Esophagus muscularis mucosa (tissue), 4 donors: ENCODE measurements around the gene RNF135. TPM values are rescaled to one million over a fixed set of nuclear protein-coding genes. Genes with fewer than 3 reads are reported as not detected.
A peak's percentile ranks its signal among the peaks of the same experiment; 100 is the strongest.
"Not testable (repeated sequence)": the region's sequence is repeated elsewhere in the genome, so short reads cannot be mapped to it uniquely, and the experiment has no call there.

ENCODE experiments used
- DNase-seq: peaks from one replicate; pipeline ENCODE4 v3.0.0-alpha.2; 2017; ENCODE audit errors: extremely low spot score
- H3K27ac ChIP-seq, 4 donors: fragments of 200-600 bp; sonication (generic); replicated peaks in 1 of 4; 1 replicate in 3 of 4; 2 replicates in 1 of 4; pipeline ENCODE4 v1.5.1; 2016 to 2019; ENCODE audit warnings: mild to moderate bottlenecking in 1 of 4
- H3K27me3 ChIP-seq, 4 donors: fragments of 200-600 bp; sonication (generic); one replicate each; pipeline versions ENCODE4 v1.5.1 to v1.6.0; 2016 to 2019
- H3K36me3 ChIP-seq, 4 donors: fragments of 200-600 bp; sonication (generic); one replicate each; pipeline ENCODE4 v1.5.1; 2016 to 2019
- H3K4me1 ChIP-seq, 4 donors: fragments of 200-600 bp; sonication (generic); one replicate each; pipeline ENCODE4 v1.5.1; 2016 to 2019
- H3K4me3 ChIP-seq, 4 donors: fragments of 200-600 bp; sonication (generic); 1 replicate in 2 of 4; 2 replicates in 2 of 4; pipeline ENCODE4 v1.5.1; 2016 to 2019; ENCODE audit warnings: mild to moderate bottlenecking in 4 of 4, moderate library complexity in 1 of 4
- H3K9me3 ChIP-seq, 4 donors: fragments of 200-600 bp; sonication (generic); 1 replicate in 3 of 4; 2 replicates in 1 of 4; pipeline ENCODE4 v1.5.1; 2016 to 2019
- CTCF ChIP-seq, 3 experiments: fragments of 200-600 bp in 2 of 3; fragments of 450-650 bp in 1 of 3; sonication (generic) in 2 of 3; IDR thresholded peaks; one replicate each; pipeline ENCODE4 v1.5.1; 2017 to 2019; ENCODE audit warnings: antibody characterized with exemption in 3 of 3, mild to moderate bottlenecking in 2 of 3, moderate library complexity in 1 of 3
- EP300 ChIP-seq: sonication (generic); formaldehyde crosslinking; IDR thresholded peaks from one replicate; pipeline ENCODE4 v1.6.1; 2017; ENCODE audit warnings: antibody characterized with exemption
- POLR2A ChIP-seq: fragments of 450-650 bp; IDR thresholded peaks from one replicate; pipeline ENCODE4 v1.6.1; 2017; ENCODE audit warnings: antibody characterized with exemption, moderate library complexity, mild to moderate bottlenecking, low read depth
- POLR2AphosphoS5 ChIP-seq, 2 donors: sonication (generic); formaldehyde crosslinking; IDR thresholded peaks; one replicate each; pipeline ENCODE4 v1.6.1; 2017; ENCODE audit warnings: antibody characterized with exemption in 2 of 2
- WGBS: methylation state at CpG from one replicate; pipeline ENCODE4 v1.1.5; 2018; 5-methylcytosine and 5-hydroxymethylcytosine counted together
- intact Hi-C: fragments of 100-400 bp; cut with DNase I; formaldehyde crosslinking; loops from one replicate; pipeline ENCODE4 v1.15.1; 2023
- total RNA-seq, 4 donors: library from RNA; depleted of rRNA; stranded (reverse); fragments of >200 nt; gene quantifications; one replicate each; pipeline versions ENCODE4 v1.1.0 to v1.2.1, GENCODE V29; 2016

Gene RNF135
- total RNA-seq, 4 donors from 2014 or later, result 20.0 to 28.1 (median 22.9) TPM

- H3K9me3 ChIP-seq, result no peaks in the 10 kb centered on the region
- no peak overlapping the region for H3K4me3 ChIP-seq
- no peaks in the 10 kb centered on the region for H3K27me3 ChIP-seq
- peaks cover 4 to 10% (median 7%) of the 10 kb centered on the region in 4 donors for H3K4me1 ChIP-seq
- TF ChIP-seq EP300, result no peak
- no peak for TF ChIP-seq CTCF (IDR thresholded peaks at IDR 0.05)
- TF ChIP-seq POLR2AphosphoS5 (IDR thresholded peaks at IDR 0.05), result no peak
- TF ChIP-seq POLR2A, result no peak
- 67% methylated on average over 5 of the region's 5 CpGs for WGBS
- H3K27ac ChIP-seq, result no peak overlapping the region
- no peaks in the 10 kb centered on the region for H3K36me3 ChIP-seq
- intact Hi-C loops, result loop anchor here (2.0 to 10.0 kb wide), 2 partner anchors 79 to 201 kb away; partner anchors contain the start of gene NF1
- no peak for DNase-seq
Measured at GRCh38 chr17:31015639-31016038, 44.8 kb downstream of the RNF135 start.

- TF ChIP-seq CTCF (IDR thresholded peaks at IDR 0.05), result no peak
- no peak for TF ChIP-seq EP300
- no peak for TF ChIP-seq POLR2AphosphoS5 (IDR thresholded peaks at IDR 0.05)
- no peak for TF ChIP-seq POLR2A
- WGBS, result 98% methylated on average over 2 of the region's 2 CpGs
- no peaks in the 10 kb centered on the region for H3K9me3 ChIP-seq
- peaks cover 0 to 4% (median 2%) of the 10 kb centered on the region in 4 donors for H3K4me1 ChIP-seq
- H3K36me3 ChIP-seq, result no peaks in the 10 kb centered on the region
- intact Hi-C loops, result loop anchor here (10.0 kb wide), 1 partner anchor 76 kb away; the partner anchor contains the start of gene NF1
- no peak overlapping the region for H3K27ac ChIP-seq
- no peak for DNase-seq
- H3K27me3 ChIP-seq, result no peaks in the 10 kb centered on the region
- H3K4me3 ChIP-seq, result no peak overlapping the region
Measured at GRCh38 chr17:31019004-31019403, 48.2 kb downstream of the RNF135 start.

GRCh38 chr17:31023171-31023570 lies 52.3 kb downstream of the RNF135 start:
- H3K36me3 ChIP-seq, H3K4me3 ChIP-seq, H3K9me3 ChIP-seq, DNase-seq, H3K27me3 ChIP-seq, intact Hi-C loops, H3K4me1 ChIP-seq, H3K27ac ChIP-seq: not testable (repeated sequence)
- WGBS, result 40% methylated on average over 1 of the region's 2 CpGs

GRCh38 chr17:31031841-31032240 lies 61.0 kb downstream of the RNF135 start:
- WGBS, result 81% methylated on average over 8 of the region's 8 CpGs
- no peak overlapping the region for H3K4me3 ChIP-seq
- intact Hi-C loops, result no loop called here

GRCh38 chr17:31035611-31036010 lies 64.8 kb downstream of the RNF135 start:
- not testable (repeated sequence) for H3K27me3 ChIP-seq

More at GRCh38 chr17:31031841-31032240, 61.0 kb downstream of the RNF135 start:
- Histone ChIP-seq H3K4me1 (no peaks in the 10 kb centered on the region), H3K9me3 (no peaks in the 10 kb centered on the region), H3K36me3 (peaks cover 0 to 42% (median 10%) of the 10 kb centered on the region in 4 donors), H3K27me3 (no peaks in the 10 kb centered on the region), H3K27ac (no peak overlapping the region)
- DNase-seq, result no peak
- TF ChIP-seq EP300 (no peak), POLR2AphosphoS5 (IDR thresholded peaks at IDR 0.05) (no peak), CTCF (IDR thresholded peaks at IDR 0.05) (no peak), POLR2A (no peak)

GRCh38 chr17:31040837-31041236 lies 70.0 kb downstream of the RNF135 start:
- WGBS, result 96% methylated on average over 7 of the region's 7 CpGs

More at GRCh38 chr17:31035611-31036010, 64.8 kb downstream of the RNF135 start:
- H3K9me3 ChIP-seq, DNase-seq, H3K27ac ChIP-seq, H3K4me1 ChIP-seq, intact Hi-C loops, H3K4me3 ChIP-seq: not testable (repeated sequence)
- 94% methylated on average over 5 of the region's 5 CpGs for WGBS
- H3K36me3 ChIP-seq, result peaks cover 0 to 42% (median 10%) of the 10 kb centered on the region in 4 donors

GRCh38 chr17:31042378-31042777 lies 71.5 kb downstream of the RNF135 start:
- H3K27me3 ChIP-seq, DNase-seq, H3K36me3 ChIP-seq, intact Hi-C loops, H3K4me3 ChIP-seq, H3K9me3 ChIP-seq, H3K27ac ChIP-seq, H3K4me1 ChIP-seq: not testable (repeated sequence)
- 89% methylated on average over 6 of the region's 6 CpGs for WGBS

More at GRCh38 chr17:31040837-31041236, 70.0 kb downstream of the RNF135 start:
- intact Hi-C loops, H3K4me1 ChIP-seq, H3K9me3 ChIP-seq, H3K4me3 ChIP-seq, H3K27me3 ChIP-seq, H3K27ac ChIP-seq, H3K36me3 ChIP-seq, DNase-seq: not testable (repeated sequence)

GRCh38 chr17:31046856-31047425 lies 76.1 kb downstream of the RNF135 start:
- H3K4me1 ChIP-seq, H3K9me3 ChIP-seq, intact Hi-C loops, H3K27ac ChIP-seq, H3K4me3 ChIP-seq, H3K27me3 ChIP-seq, H3K36me3 ChIP-seq: not testable (repeated sequence)
- peak; percentile 31 for DNase-seq
- WGBS, result 95% methylated on average over 5 of the region's 7 CpGs
